ENCODE results near the gene TCFL5.

DNA sequence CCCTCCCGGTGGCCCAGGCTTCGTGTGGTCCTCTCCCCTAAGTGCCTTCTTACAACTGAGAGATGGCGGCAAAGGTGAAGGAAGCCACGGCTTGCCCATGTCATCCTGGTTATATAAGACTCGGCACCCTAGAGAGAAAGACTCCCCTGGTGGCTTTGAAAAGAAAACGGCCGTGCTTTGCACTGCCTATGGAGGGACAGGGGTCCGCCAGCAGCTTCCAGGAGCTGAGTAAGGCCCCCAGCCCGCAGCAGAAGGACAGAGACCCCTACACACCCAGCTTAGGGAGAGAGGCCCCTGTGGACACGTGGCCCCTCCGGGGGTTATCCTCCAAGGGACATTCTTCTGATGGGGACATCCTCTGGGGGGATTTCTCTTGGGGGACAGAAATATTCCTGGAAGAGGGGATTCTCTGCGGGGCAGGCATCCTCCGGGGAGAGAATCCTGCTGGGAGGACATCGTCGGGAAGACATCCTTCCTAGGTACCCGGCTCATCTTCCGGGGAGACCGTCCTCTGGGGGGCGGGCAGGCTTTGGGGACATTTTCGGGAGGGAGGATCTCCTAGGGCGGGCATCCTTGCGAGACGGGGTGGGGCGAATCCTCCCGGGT, 57.5 kb downstream of the TCFL5 start:
- TF ChIP-seq ZNF274 (IDR thresholded peaks at IDR 0.05; ENCODE audit: low read depth, low read length), result no peak
- TF ChIP-seq SUZ12 (IDR thresholded peaks at IDR 0.05; ENCODE audit: extremely low read depth, insufficient read depth, insufficient read length), result no peak
